ENCODE measurements around the gene HGS. TPM values are rescaled to one million over a fixed set of nuclear protein-coding genes. Genes with fewer than 3 reads are reported as not detected.
A peak's percentile ranks its signal among the peaks of the same experiment; 100 is the strongest.

Gene HGS
- total RNA-seq, 1 donor from 2014 or later, result 41.1 TPM

DNA sequence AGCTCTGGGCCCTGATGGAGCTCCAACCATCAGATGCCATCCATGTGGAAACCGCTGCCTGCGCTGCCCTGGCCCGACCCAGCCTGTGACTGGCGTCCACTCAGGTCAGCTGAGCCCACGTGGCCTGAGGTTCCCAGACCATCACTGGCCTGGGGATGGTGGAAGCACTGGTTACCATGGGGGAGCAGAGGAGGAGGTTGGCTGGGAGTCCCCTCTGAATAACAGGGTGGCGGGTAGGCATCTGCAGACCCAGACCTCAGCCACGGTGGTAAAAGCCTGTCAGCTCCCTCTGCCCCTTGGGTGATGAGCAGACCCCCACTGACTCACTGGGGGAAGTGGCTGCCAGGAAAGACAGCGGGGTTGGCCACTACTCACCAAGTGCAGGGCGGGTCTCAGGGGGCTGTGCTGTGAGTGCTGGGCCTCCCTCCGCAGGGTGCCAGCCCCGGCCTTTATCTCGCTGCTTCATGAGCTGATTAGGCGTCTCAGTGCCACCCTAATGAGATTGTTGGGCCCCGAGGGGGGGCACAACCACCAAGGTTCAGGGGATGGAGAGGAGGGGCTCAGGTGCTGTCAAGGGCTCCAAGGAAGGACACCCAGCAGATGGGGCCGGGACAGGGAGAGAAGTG, 27.6 kb upstream of the HGS start, which contains the start of gene PDE6G:
TSS of gene PDE6G (minus strand) at position 425 of the 626 bp plus-strand sequence. CDS start 3,237 bp downstream, outside the sequence.
- DNase-seq (ENCODE audit: low read depth in 2 of 2), result no peak

DNA sequence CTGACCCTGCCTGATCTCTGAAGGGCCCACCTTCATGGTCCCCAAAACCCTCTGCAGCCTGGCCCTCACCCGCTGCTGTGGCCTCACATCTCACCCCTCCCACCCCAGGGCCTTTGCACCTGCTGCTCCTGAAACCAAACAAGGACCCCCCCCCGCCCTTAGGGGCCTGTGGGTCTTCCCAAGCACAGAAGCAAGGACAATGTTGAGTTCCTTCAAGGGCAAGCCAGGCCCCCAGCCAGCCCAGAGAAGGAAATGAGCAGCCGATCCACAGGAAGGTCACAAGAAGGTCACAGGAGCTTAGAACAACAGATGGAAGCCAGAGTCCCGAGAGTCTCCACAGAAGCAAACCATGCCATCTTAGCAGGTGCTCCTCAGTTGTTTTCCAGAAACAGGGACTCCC, 27.0 kb upstream of the HGS start:
- peak in 1 of 2 donors; percentile 31 for DNase-seq (ENCODE audit: low read depth in 2 of 2)

DNA sequence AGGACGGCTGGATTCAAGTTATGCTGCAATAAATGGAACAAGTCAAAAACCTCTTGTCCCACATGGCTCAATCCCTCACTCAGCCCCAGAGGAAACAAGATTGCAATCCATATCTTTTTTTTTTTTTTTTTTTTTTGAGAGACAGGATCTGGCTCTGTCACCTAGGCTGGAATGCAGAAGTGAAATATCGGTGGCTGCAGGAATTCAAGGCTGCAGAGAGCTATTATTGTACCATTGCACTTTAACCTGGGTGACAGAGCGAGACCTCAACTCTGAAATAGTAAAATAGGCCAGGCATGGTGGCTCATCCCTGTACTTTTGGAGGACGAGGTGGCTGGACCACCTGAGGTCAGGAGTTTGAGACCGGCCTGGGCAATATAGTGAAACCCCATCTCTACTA, 24.8 kb upstream of the HGS start:
- DNase-seq (ENCODE audit: low read depth in 2 of 2), result no peak

DNA sequence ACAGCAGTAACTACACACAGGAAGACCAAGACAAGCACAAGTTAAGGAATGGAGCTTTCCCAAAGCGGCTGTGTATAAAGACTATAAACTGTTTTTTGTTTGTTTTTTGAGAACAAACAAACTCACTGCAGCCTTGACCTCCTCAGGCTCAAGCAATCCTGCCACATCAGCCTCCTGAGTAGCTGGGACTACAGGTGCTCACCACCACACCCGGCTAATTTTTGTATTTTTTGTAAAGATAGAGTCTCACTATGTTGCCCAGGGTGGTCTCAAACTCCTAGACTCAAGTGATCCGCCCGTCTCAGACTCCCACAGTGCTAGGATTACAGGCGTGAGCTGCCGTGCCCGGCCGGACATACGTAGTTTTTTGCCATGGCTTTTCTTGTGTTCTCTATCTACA, 23.4 kb upstream of the HGS start:
- DNase-seq (ENCODE audit: low read depth in 2 of 2), result no peak

DNA sequence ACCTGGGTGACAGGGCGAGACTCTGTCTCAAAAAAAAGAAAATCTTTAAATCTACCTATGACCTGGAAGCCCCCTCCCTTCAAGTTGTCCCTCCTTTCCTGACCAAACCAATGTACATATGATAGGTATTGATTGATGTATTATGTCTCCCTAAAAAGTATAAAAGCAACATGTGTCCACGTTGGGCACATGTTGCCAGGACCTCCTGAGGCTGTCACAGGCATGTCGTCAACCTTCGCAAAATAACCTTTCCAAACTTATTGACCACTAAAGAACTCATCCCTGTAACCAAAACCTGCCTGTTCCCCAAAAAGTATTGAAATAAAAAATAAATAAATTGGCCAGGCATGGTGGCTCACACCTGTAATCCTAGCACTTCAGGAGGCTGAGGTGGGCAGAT, 21.8 kb upstream of the HGS start:
- DNase-seq (ENCODE audit: low read depth in 2 of 2), result no peak

DNA sequence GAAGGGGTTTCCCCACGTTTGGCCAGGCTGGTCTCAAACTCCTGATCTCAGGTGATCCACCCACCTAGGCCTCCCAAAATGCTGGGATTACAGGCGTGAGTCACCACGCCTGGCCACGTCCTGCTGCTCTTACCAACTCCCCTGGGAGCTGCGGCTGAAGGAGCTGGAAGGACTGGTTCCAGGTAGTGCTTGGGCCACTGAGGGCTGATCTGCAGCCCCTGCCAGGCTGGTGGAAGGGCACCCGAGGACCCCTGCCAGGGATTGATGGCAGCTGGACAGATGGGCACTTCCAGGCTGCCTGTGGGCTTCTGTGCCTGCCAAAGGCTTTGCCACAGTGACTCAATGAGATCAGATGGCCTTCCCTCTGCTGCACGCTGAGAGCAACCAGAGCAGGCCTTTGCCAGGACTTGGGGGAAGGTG, 19.8 kb upstream of the HGS start:
- DNase-seq (ENCODE audit: low read depth in 2 of 2), result no peak

DNA sequence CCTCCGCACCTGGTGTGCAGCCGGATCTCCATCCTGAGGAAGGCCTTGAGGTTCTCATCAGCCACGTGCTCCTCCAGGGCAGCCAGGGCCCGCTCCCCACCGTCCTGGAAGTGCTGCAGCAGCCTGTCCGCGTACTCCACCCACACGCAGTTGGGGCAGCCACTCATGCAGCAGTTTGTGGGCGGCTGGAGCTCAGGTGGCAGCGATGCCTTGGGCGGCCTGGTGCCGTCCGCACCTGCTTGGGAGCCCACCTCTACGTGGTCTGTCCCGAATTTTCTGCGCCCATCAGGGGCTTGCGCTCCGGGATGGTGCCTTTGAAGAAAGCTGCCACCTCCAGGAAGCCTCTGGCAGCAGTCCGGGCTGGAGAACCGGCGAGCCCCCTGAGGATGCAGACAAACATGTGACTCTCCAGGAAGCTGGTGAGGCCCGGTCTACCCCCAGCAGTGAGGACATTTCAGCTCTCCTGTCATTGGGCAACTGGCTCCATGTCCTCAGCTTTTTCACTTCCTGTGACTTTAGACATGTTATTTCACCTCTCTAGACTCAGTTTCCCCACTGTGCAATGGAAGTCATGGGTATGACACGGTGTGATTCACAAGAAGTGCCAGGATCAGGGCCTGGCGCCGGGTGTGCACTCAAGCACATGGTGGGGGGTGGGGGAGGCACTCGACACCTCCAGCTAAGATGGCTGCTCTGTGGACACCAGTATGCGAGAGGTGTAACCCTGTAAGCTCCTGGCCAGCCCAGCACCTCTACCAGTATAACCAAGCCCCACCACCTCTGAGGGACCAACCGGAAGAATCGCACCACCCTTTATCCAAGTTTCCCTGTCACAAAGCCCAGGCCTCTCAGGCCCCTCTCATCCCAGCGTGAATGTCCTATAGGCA, 18.4 kb upstream of the HGS start:
- peak in 1 of 2 donors; percentile 31 for DNase-seq (ENCODE audit: low read depth in 2 of 2)

DNA sequence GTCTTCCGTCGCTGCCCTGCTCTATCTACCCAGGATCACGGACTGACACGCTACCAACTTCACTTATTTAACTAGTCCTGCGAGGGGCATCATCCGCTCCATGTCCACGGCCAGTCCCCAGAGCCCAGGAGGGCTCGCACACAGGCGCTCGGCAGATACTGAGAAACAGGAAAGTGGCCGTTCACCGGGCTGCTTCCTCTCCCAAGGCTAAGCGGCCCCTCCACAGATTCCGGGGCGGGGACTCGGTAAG, 17.8 kb upstream of the HGS start:
- peak in 1 of 2 donors; percentile 69 for DNase-seq (ENCODE audit: low read depth in 2 of 2)

DNA sequence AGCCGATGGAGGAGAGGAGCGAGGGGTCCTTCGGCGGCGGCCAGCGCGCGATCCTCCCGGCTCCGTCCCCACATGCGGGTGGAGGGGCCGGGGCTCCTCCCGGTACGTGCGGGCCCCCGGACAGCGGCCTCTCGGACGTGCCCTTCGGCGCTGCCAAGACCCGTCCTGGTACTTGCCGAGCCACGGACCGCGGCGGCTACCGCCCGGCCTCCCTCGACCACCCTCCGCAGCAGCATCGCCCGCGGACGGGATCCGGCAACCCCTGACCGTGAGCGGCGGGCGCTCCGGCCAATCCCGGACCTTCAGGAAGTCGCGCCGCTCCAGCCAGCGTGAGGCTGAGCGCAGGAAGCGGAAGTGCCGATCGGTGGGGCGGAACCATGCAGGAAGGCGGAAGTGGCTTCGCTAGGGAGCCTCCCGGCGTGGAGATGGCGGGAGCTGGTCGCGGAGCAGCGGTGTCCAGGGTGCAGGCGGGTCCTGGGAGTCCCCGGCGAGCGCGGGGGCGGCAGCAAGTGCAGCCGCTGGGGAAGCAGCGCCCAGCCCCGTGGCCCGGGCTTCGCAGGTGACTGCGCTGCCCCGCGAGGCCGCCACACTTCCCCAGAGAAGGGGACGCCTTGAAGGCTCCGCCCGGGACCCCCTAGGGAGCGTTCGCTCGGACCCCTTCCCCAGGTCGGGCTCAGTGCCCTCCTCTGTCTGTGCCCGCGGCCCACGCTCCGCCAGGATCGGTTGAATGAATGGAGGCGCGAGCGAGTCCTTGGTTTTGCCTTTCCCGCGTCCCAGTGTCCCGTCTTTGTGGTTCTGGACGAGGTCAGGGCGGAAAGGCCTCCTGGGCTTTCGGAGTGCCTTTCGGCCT, 17.2 kb upstream of the HGS start, which contains the start of the genes CCDC137 and OXLD1:
TSS of gene CCDC137 (plus strand) at position 396 of the 850 bp plus-strand sequence. CDS start at position 426, 30 bp downstream.
TSS of gene OXLD1 (minus strand) at position 264 of the 850 bp plus-strand sequence. CDS start at position 236, 28 bp downstream.
- peak; percentile 92 to 98 for DNase-seq (ENCODE audit: low read depth in 2 of 2)

DNA sequence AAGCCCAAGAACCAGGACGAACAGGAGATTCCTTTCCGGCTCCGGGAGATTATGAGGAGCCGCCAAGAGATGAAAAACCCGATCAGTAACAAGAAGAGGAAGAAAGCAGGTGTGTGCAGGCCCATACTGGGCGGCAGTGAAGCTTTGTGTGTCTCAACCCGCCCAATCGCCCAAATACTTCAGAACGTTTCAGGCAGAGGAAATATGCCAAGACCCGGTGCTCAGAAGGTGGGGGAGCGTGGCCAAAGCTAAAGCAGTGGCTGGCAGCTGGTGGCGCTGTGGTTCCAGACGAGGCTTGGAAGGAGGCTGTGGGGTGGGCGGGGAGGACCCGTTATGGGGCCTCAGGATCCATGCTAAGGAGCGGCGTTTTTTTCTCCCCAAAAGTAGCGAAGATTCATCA, 16.1 kb upstream of the HGS start:
- no peak for DNase-seq (ENCODE audit: low read depth in 2 of 2)

DNA sequence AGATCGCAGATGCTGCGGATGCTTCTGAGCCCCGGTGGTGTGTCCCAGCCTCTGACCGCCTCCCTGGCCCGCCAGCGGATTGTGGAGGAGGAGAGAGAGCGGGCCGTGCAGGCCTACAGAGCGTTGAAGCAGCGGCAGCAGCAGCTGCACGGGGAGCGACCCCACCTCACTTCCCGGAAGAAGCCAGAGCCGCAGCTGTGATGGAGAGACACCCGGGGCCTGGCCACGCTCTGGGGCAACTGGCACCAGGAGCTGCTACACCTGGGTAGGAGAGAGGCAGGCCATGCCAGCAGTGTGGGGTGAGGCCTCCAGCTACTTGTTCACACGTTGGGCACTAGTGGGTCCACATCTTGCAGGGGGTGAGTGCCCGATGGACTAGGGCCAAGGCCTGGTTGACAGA, 11.3 kb upstream of the HGS start:
- no peak for DNase-seq (ENCODE audit: low read depth in 2 of 2)

DNA sequence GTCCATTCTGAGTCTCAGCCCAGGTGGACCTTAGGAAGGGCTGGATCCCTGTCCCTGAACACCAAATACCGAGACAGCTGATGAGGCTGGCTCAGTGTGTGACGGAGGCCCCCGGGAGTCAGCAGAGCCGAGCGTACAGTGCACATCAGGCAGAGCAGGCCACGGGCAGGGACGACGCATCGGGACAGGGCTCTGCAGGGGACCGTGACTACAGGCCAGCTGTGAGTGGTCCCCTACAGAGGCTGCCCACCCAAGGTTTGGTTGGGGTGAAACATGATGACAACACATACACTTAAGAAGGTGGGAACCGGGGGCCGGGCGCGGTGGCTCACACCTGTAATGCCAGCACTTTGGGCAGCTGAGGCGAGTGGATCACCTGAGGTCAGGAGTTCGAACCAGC, 10.9 kb upstream of the HGS start:
- DNase-seq (ENCODE audit: low read depth in 2 of 2), result no peak

DNA sequence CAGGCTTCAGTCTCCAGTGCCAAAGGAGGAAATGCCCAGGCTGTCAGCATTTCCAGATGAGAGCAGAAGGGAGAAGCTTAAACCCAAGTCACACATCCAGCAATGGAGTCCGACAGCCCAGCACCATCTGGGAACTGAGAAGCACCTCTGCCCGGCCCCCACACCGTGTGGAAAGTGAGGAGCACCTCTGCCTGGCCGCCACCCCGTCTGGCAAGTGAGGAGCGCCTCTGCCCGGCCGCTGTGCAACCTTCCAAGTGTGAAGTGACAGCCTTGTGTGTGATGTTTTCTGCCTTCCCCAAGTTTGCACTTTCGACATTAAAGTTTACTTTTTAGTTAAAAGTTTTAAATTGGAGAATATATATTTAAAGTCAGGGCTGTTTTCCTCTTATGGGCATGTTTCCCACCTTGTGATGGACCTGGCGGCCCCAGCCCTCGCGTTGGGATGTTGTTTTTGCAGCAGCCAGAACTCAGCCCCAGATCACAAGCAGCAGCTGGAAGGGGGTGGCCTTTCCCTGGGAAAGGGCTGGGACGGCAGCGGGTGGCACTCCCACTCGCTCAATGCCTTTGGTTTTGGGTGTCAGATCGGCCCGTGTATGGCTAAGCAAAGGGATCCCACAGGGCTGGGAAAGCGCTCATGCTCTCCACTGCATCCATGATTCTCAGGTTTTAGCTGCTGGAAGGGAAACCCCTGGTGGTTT, 10.1 kb upstream of the HGS start:
- DNase-seq (ENCODE audit: low read depth in 2 of 2), result no peak

DNA sequence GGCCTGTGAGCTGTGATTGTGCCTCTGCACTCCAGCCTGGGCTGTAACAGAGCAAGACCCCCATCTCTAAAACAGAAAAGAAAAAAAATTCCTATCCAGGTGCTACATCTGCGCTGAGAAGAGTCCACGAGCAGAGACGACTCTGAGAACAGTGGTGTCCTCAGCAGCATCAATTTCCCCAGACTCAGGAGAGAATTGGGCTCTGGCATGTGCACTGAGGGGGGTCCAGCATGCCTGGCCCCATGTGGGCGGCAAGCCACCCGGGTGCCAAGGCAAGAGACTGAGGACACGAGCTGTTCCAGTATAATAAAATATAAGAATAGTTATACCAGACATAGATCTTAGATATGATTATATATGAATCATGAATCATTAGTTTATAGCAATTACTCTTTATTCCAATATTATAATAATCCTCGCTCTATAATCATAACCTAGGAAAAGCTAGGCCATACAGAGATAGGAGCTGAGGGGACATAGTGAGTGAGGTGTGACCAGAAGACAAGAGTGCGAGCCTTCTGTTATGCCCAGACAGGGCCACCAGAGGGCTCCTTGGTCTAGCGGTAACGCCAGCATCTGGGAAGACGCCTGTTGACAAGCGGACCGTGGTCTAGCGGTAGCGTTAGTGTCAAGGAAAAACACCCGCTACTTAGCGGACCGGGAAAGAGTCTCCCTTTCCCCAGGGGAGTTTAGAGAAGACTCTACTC, 8.1 kb upstream of the HGS start:
- peak in 1 of 2 donors; percentile 37 for DNase-seq (ENCODE audit: low read depth in 2 of 2)

DNA sequence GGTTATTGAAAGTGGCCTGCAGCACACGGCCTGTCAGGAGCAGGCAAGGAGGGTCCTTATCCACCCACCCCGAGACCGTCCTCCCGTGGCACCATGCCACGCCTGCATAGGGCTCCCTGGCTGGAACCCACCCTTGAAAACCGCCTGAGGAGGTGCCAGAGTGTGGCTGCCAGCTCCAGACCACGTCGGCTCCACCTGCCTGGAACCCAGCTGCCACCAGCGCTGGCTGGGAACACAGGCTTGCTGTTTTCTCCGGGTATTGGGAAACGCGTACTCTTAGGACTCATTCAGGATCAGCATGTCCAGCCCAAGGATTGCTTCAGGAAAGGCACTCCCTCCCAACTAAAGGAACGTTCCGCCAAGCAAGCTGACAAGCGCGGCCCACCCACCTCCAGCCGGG, 6.9 kb upstream of the HGS start:
- DNase-seq (ENCODE audit: low read depth in 2 of 2), result no peak

DNA sequence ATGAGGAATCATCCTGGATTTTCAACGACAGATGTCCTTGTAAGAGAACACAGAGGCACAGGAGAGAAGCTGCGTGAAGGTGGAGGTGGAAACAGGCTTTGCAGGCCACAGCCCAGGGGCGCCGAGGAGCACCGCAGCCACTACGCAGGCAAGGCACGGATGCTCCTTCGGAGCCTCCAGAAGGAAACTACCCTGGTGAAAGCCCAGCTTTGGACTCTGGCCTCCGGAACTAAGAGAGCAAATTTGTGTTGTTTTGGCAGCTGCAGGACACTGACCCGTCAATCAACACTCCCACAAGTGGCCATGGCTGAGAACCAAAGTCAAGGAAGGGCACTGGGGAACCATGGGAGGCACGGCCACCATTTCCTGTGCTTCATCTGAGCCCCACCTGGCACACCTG, 3.7 kb upstream of the HGS start:
- no peak for DNase-seq (ENCODE audit: low read depth in 2 of 2)

DNA sequence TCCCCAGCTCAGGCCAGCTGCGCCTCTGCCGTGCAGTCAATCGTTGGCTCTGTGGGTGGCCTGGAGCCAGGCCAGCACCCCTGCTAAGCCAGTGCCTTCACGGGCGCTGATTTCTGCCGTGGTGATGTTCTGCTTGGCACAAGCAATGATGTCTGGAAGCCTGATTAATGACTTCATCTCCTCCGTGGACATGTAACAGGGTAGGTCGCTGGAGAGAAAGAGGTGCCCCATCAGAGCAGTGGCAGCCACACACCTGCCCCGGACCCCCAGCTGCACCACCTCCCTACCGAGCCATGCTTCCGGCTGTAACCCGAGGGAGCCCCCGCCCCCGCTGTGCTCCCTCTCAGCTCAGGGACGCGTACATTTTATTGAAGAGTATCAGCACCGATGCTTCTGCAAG, 2.1 kb upstream of the HGS start:
- DNase-seq (ENCODE audit: low read depth in 2 of 2), result no peak

DNA sequence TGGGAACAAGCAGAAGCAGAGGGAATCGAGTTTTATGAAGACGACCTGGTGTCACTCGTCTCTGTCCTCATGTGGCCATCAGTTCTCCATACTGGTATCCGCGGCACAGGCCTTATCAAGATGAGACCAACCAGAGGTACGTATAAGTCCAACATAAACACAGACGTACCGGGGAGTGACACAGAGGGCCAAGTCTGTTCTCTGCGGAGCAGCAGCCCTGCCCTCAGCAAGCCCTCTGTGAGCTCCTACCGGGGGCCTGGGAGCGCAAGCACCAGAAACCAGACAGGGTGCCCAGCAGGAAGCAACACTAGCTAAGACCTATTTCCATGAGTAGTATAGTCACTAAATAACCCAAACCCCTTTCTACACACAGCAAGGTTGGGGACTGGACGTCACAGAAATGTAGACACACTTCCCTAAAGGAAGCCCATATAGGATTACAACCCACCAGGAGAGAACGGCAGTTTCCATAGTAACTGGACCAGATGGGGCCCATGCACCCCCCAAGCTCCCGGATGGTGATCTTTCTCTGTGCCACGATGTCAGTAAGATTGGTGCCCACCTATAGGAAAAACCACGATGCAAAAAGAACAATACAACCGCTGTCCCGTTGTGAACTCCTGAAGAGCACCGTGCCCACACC, 1.1 kb upstream of the HGS start:
- DNase-seq (ENCODE audit: low read depth in 2 of 2), result peak in 1 of 2 donors; percentile 15

DNA sequence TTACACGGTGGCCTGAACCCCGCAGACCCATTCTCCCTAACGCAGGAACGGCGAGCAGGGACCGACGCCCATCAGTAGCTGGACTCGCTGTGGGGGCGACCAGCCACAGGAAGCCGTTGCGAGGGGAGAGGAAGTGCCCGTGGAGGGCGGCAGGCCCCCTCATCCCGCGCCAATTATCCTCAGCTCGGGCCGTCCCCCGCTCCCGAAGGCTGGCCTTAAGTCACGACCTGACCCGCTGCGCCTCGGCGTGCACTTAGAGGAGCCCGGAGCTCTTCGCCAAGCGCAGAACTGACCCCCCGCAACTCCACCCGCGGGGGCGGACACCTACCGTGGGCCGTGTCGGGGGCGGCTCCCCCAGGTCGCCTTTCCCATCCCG, 615 bp upstream of the HGS start:
- DNase-seq (ENCODE audit: low read depth in 2 of 2), result no peak

DNA sequence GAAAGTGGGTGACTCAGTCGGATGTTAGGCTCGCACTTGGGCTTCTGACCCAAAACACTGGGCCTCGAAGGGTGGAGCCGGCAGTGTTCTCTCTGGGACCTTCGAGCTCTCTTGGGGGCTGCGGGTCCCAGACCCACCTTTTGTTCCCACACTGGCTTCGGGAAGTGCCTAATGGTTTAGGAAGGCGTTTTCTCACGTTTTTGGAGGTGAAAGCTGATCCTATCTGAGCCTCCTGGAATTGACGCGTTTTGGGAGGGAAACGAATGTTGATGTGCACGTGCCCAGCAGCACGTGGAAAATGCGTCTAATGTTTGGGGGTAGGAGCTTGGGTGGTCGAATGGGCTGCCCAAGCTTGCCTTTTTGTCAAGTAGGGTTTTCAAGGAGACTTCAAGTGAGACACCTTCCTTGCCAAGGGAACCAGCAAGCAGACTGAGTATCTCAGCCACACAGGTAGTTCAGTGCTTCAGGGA, 666 bp downstream of the HGS start:
- peak in 1 of 2 donors; percentile 51 for DNase-seq (ENCODE audit: low read depth in 2 of 2)

Measured in dermis microvascular lymphatic vessel endothelial cell (primary cell).